Transverse colon (tissue), 3 donors: ENCODE data around the gene SPTBN2.

Experiments used
- POLR2A ChIP-seq: fragments of 450-650 bp; IDR thresholded peaks from one replicate; pipeline ENCODE4 v1.6.1; 2016; ENCODE audit warnings: antibody characterized with exemption, mild to moderate bottlenecking, moderate library complexity
- TF ChIP-seq, protein P1 (sequence below), 5 experiments: fragments of 200-600 bp in 3 of 5; fragments of 450-650 bp in 2 of 5; sonication (generic) in 3 of 5; IDR thresholded peaks; 1 replicate in 2 of 5; 2 replicates in 3 of 5; pipeline ENCODE4 v1.5.1; 2016 to 2017; ENCODE audit warnings: antibody characterized with exemption in 5 of 5, inconsistent platforms in 3 of 5, mild to moderate bottlenecking in 2 of 5, moderate library complexity in 1 of 5

GRCh38 chr11:66720899-66721470 is 8.0 kb downstream of the SPTBN2 start:
- TF ChIP-seq, protein P1, sequence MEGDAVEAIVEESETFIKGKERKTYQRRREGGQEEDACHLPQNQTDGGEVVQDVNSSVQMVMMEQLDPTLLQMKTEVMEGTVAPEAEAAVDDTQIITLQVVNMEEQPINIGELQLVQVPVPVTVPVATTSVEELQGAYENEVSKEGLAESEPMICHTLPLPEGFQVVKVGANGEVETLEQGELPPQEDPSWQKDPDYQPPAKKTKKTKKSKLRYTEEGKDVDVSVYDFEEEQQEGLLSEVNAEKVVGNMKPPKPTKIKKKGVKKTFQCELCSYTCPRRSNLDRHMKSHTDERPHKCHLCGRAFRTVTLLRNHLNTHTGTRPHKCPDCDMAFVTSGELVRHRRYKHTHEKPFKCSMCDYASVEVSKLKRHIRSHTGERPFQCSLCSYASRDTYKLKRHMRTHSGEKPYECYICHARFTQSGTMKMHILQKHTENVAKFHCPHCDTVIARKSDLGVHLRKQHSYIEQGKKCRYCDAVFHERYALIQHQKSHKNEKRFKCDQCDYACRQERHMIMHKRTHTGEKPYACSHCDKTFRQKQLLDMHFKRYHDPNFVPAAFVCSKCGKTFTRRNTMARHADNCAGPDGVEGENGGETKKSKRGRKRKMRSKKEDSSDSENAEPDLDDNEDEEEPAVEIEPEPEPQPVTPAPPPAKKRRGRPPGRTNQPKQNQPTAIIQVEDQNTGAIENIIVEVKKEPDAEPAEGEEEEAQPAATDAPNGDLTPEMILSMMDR (IDR thresholded peaks at IDR 0.05), result no peak
- TF ChIP-seq POLR2A, result no peak
